Subcutaneous abdominal adipose tissue (tissue), 5 donors: Measurements from ENCODE around the gene DNAH11.

Source experiments
- H3K27ac ChIP-seq: one replicate; pipeline ENCODE4 v1.7.0; 2013; ENCODE audit warnings: low read depth, mild to moderate bottlenecking, inconsistent platforms, low read length, moderate library complexity
- H3K27me3 ChIP-seq, 5 donors: one replicate each; pipeline ENCODE4 v1.7.0; 2013; ENCODE audit warnings: low read length in 5 of 5, inconsistent platforms in 1 of 5; ENCODE audit not compliant: control insufficient read depth in 5 of 5, insufficient read depth in 4 of 5
- H3K36me3 ChIP-seq, 5 donors: one replicate each; pipeline ENCODE4 v1.7.0; 2013; ENCODE audit warnings: low read length in 5 of 5; ENCODE audit not compliant: control insufficient read depth in 5 of 5, insufficient read depth in 5 of 5
- H3K4me1 ChIP-seq, 5 donors: one replicate each; pipeline ENCODE4 v1.7.0; 2013; ENCODE audit warnings: low read length in 5 of 5, mild to moderate bottlenecking in 3 of 5, moderate library complexity in 1 of 5; ENCODE audit not compliant: control insufficient read depth in 5 of 5, insufficient read depth in 5 of 5
- H3K4me3 ChIP-seq, 5 donors: one replicate each; pipeline ENCODE4 v1.7.0; 2013; ENCODE audit warnings: low read length in 5 of 5, low read depth in 1 of 5
- H3K9ac ChIP-seq, 5 donors: one replicate each; pipeline ENCODE4 v1.7.0; 2013; ENCODE audit warnings: low read length in 5 of 5, mild to moderate bottlenecking in 4 of 5, moderate library complexity in 3 of 5
- H3K9me3 ChIP-seq, 5 donors: one replicate each; pipeline ENCODE4 v1.7.0; 2013; ENCODE audit warnings: low read length in 5 of 5; ENCODE audit not compliant: control insufficient read depth in 5 of 5
- donor health status: healthy.
- donor health status: healthy.
- donor health status: healthy.
- donor health status: healthy.
- donor health status: healthy.

The DNAH11 gene

GRCh38 chr7:21580073-21580521 lies 37.3 kb downstream of the DNAH11 start:
- Histone ChIP-seq H3K27ac (no peak overlapping the region), H3K27me3 (no peaks in the 10 kb centered on the region), H3K9ac (no peak overlapping the region), H3K9me3 (no peaks in the 10 kb centered on the region), H3K4me1 (peaks cover 0 to 4% (median 0%) of the 10 kb centered on the region in 5 donors), H3K4me3 (no peak overlapping the region), H3K36me3 (no peaks in the 10 kb centered on the region)

GRCh38 chr7:21585070-21585724 lies 42.4 kb downstream of the DNAH11 start:
- no peaks in the 10 kb centered on the region for H3K27me3 ChIP-seq
- no peaks in the 10 kb centered on the region for H3K9me3 ChIP-seq
- H3K36me3 ChIP-seq: no peaks in the 10 kb centered on the region
- H3K4me3 ChIP-seq: no peak overlapping the region
- no peak overlapping the region for H3K27ac ChIP-seq
- peaks cover 0 to 4% (median 0%) of the 10 kb centered on the region in 5 donors for H3K4me1 ChIP-seq
- no peak overlapping the region for H3K9ac ChIP-seq

- H3K4me1 ChIP-seq: no peaks in the 10 kb centered on the region
- no peaks in the 10 kb centered on the region for H3K27me3 ChIP-seq
- H3K4me3 ChIP-seq: no peak overlapping the region
- H3K9ac ChIP-seq: no peak overlapping the region
- no peaks in the 10 kb centered on the region for H3K9me3 ChIP-seq
- H3K36me3 ChIP-seq: no peaks in the 10 kb centered on the region
- no peak overlapping the region for H3K27ac ChIP-seq
Measured at GRCh38 chr7:21587139-21587784, 44.4 kb downstream of the DNAH11 start.

- Histone ChIP-seq H3K9me3 (peaks cover 0 to 4% (median 0%) of the 10 kb centered on the region in 5 donors), H3K36me3 (no peaks in the 10 kb centered on the region), H3K4me1 (no peaks in the 10 kb centered on the region), H3K27me3 (no peaks in the 10 kb centered on the region), H3K4me3 (no peak overlapping the region), H3K9ac (no peak overlapping the region), H3K27ac (no peak overlapping the region)
Measured at GRCh38 chr7:21596801-21597200, 54.0 kb downstream of the DNAH11 start.

- H3K4me1 ChIP-seq: no peaks in the 10 kb centered on the region
- peaks cover 0 to 2% (median 0%) of the 10 kb centered on the region in 5 donors for H3K9me3 ChIP-seq
- no peak overlapping the region for H3K27ac ChIP-seq
- H3K9ac ChIP-seq: no peak overlapping the region
- H3K4me3 ChIP-seq: no peak overlapping the region
- no peaks in the 10 kb centered on the region for H3K36me3 ChIP-seq
- H3K27me3 ChIP-seq: no peaks in the 10 kb centered on the region
Measured at GRCh38 chr7:21603462-21603861, 60.6 kb downstream of the DNAH11 start.

GRCh38 chr7:21603972-21604749 lies 61.3 kb downstream of the DNAH11 start:
- Histone ChIP-seq H3K27ac (no peak overlapping the region), H3K36me3 (no peaks in the 10 kb centered on the region)

GRCh38 chr7:21605008-21605585 lies 62.3 kb downstream of the DNAH11 start:
- H3K9ac ChIP-seq: no peak overlapping the region
- no peaks in the 10 kb centered on the region for H3K36me3 ChIP-seq
- H3K27ac ChIP-seq: no peak overlapping the region
- no peaks in the 10 kb centered on the region for H3K4me1 ChIP-seq
- H3K4me3 ChIP-seq: no peak overlapping the region
- no peaks in the 10 kb centered on the region for H3K9me3 ChIP-seq
- H3K27me3 ChIP-seq: no peaks in the 10 kb centered on the region

More at GRCh38 chr7:21603972-21604749, 61.3 kb downstream of the DNAH11 start:
- Histone ChIP-seq H3K9me3 (peaks cover 0 to under 1% (median 0%) of the 10 kb centered on the region in 5 donors), H3K9ac (no peak overlapping the region), H3K4me3 (no peak overlapping the region), H3K27me3 (no peaks in the 10 kb centered on the region), H3K4me1 (no peaks in the 10 kb centered on the region)

- Histone ChIP-seq H3K9ac (no peak overlapping the region), H3K27me3 (no peaks in the 10 kb centered on the region), H3K36me3 (no peaks in the 10 kb centered on the region), H3K4me3 (no peak overlapping the region), H3K9me3 (no peaks in the 10 kb centered on the region), H3K4me1 (no peaks in the 10 kb centered on the region), H3K27ac (no peak overlapping the region)
Measured at GRCh38 chr7:21608465-21608864, 65.6 kb downstream of the DNAH11 start.

- no peak overlapping the region for H3K9ac ChIP-seq
- no peaks in the 10 kb centered on the region for H3K9me3 ChIP-seq
- H3K27ac ChIP-seq: no peak overlapping the region
- no peaks in the 10 kb centered on the region for H3K36me3 ChIP-seq
- no peak overlapping the region for H3K4me3 ChIP-seq
- H3K4me1 ChIP-seq: no peaks in the 10 kb centered on the region
- H3K27me3 ChIP-seq: no peaks in the 10 kb centered on the region
Measured at GRCh38 chr7:21611129-21611528, 68.3 kb downstream of the DNAH11 start.

GRCh38 chr7:21616091-21616490 lies 73.3 kb downstream of the DNAH11 start:
- Histone ChIP-seq H3K27ac (no peak overlapping the region), H3K9ac (no peak overlapping the region), H3K4me3 (no peak overlapping the region), H3K9me3 (no peaks in the 10 kb centered on the region), H3K36me3 (no peaks in the 10 kb centered on the region), H3K27me3 (no peaks in the 10 kb centered on the region), H3K4me1 (peaks cover 0 to 2% (median 0%) of the 10 kb centered on the region in 5 donors)
